ENCODE data around the gene RNF126.

GRCh38 chr19:662207-662961, 630 bp downstream of the RNF126 start:
- TF ChIP-seq EZH2 (IDR thresholded peaks at IDR 0.05; ENCODE audit: borderline replicate concordance, low read depth, low read length, poor library complexity, severe bottlenecking) = no peak
- TF ChIP-seq CTCF (conservative IDR thresholded peaks at IDR 0.05; ENCODE audit: low read depth, low read length) = no peak

All from A673 (cell line).